ENCODE data around the gene GOLPH3. TPM values are rescaled to one million over a fixed set of nuclear protein-coding genes. Genes with fewer than 3 reads are reported as not detected.

Gene GOLPH3
- total and polyA plus RNA-seq, 9 donors = 54.2 to 88.9 (median 80.2) TPM

DNA sequence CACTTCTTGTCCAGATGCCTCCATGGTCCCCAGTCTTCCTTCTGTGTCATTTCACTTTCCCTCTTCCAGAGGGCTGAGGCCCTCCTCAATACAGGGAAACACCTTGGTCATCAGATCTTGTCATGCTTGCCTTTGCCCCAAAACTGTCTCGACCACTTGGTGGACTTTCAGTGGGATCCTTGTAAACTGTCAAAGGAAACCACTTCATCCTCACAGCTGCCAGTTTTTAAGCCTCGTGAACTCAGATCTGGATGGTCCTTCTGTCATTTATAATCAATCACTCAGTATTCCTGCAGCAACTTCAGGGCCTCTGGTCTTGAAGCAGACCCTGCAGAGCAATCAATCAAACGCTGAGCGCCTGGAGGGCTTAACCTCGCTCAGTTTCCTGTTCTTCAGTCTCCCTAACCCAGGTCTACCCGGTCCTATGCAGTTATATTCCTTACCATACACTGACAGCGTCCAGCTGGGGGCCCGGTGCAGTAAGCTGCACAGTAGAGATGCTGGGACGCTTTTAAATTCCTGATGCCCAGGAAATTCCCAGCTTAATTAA, 74.6 kb downstream of the GOLPH3 start:
- H3K4me1 ChIP-seq (ENCODE audit: insufficient read depth) = peaks cover 19% of the 10 kb centered on the region
- TF ChIP-seq, protein P1, sequence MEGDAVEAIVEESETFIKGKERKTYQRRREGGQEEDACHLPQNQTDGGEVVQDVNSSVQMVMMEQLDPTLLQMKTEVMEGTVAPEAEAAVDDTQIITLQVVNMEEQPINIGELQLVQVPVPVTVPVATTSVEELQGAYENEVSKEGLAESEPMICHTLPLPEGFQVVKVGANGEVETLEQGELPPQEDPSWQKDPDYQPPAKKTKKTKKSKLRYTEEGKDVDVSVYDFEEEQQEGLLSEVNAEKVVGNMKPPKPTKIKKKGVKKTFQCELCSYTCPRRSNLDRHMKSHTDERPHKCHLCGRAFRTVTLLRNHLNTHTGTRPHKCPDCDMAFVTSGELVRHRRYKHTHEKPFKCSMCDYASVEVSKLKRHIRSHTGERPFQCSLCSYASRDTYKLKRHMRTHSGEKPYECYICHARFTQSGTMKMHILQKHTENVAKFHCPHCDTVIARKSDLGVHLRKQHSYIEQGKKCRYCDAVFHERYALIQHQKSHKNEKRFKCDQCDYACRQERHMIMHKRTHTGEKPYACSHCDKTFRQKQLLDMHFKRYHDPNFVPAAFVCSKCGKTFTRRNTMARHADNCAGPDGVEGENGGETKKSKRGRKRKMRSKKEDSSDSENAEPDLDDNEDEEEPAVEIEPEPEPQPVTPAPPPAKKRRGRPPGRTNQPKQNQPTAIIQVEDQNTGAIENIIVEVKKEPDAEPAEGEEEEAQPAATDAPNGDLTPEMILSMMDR (IDR thresholded peaks at IDR 0.05) = no peak
- TF ChIP-seq POLR2A (IDR thresholded peaks at IDR 0.05) = no peak
- no peak for TF ChIP-seq EP300 (IDR thresholded peaks at IDR 0.05)
- no peak for DNase-seq
- H3K4me3 ChIP-seq = no peak overlapping the region
- H3K36me3 ChIP-seq = no peaks in the 10 kb centered on the region
- WGBS, 3 donors = 78 to 82% (median 81%) methylated on average over 9 of the region's 9 CpGs
- H3K27ac ChIP-seq = peak overlapping the region in 1 of 2 donors; percentile 63
- H3K27me3 ChIP-seq = no peaks in the 10 kb centered on the region
- no peaks in the 10 kb centered on the region for H3K9me3 ChIP-seq
- intact Hi-C loops (cut with DNase I) = loop anchor here in 3 of 4 donors (5.0 to 10.0 kb wide), 3 partner anchors 73 to 515 kb away; partner anchors contain the start of gene GOLPH3 (in 1 of the 3)

DNA sequence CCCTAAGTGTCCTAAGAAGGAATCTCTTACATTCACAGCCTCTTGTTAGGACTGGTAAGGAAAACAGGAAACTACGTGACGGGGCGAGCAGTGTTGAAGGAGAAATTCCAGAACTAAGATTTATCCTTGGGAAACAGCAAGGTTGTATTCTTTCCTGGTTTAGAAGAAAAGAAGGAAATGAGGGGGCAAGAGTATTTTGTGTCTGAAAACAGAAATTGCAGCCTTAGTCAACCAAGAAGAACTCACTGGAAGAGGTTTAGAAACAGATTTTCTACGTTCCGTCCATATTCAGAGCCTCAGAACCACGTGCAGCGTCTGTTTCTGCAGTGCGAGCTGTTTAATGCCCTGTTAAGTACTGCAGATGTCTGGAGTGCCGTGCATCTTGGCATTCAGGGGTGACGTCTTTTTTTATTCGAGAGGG, 75.2 kb downstream of the GOLPH3 start:
- no peak for DNase-seq
- no peaks in the 10 kb centered on the region for H3K36me3 ChIP-seq
- peaks cover 20% of the 10 kb centered on the region for H3K4me1 ChIP-seq (ENCODE audit: insufficient read depth)
- 11 to 30% (median 13%) methylated on average over 11 of the region's 11 CpGs for WGBS, 3 donors
- H3K27ac ChIP-seq = peak overlapping the region in 1 of 2 donors; percentile 63
- no peak for TF ChIP-seq POLR2A (IDR thresholded peaks at IDR 0.05)
- no peak for TF ChIP-seq EP300 (IDR thresholded peaks at IDR 0.05)
- TF ChIP-seq, protein P1 (IDR thresholded peaks at IDR 0.05) = no peak
- H3K9me3 ChIP-seq = no peaks in the 10 kb centered on the region
- H3K27me3 ChIP-seq = no peaks in the 10 kb centered on the region
- intact Hi-C loops (cut with DNase I) = loop anchor here in 3 of 4 donors (5.0 to 10.0 kb wide), 3 partner anchors 73 to 514 kb away; partner anchors contain the start of gene GOLPH3 (in 1 of the 3)
- H3K4me3 ChIP-seq = no peak overlapping the region

DNA sequence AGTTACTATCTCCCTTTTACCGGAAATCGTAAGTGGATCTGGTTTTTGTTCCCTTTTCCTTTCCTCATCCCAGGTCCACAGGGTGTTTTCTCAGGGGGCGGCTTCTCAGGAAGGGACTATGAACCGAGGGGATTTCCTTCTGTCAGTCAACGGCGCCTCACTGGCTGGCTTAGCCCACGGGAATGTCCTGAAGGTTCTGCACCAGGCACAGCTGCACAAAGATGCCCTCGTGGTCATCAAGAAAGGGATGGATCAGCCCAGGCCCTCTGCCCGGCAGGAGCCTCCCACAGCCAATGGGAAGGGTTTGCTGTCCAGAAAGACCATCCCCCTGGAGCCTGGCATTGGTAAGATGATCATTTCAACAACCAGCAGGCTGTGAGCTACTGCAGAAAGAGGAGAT, 75.8 kb downstream of the GOLPH3 start:
- intact Hi-C loops (cut with DNase I) = loop anchor here in 3 of 4 donors (5.0 to 10.0 kb wide), 3 partner anchors 74 to 513 kb away; partner anchors contain the start of gene GOLPH3 (in 1 of the 3)
- TF ChIP-seq, protein P1 (IDR thresholded peaks at IDR 0.05) = no peak
- TF ChIP-seq POLR2A (IDR thresholded peaks at IDR 0.05) = no peak
- no peak for TF ChIP-seq EP300 (IDR thresholded peaks at IDR 0.05)
- 51 to 61% (median 59%) methylated on average over 9 of the region's 9 CpGs for WGBS, 3 donors
- Histone ChIP-seq H3K36me3 (no peaks in the 10 kb centered on the region), H3K27me3 (no peaks in the 10 kb centered on the region), H3K4me3 (no peak overlapping the region), H3K9me3 (no peaks in the 10 kb centered on the region), H3K4me1 (ENCODE audit: insufficient read depth) (peaks cover 20% of the 10 kb centered on the region), H3K27ac (peak overlapping the region; percentile 34 to 63)
- no peak for DNase-seq

DNA sequence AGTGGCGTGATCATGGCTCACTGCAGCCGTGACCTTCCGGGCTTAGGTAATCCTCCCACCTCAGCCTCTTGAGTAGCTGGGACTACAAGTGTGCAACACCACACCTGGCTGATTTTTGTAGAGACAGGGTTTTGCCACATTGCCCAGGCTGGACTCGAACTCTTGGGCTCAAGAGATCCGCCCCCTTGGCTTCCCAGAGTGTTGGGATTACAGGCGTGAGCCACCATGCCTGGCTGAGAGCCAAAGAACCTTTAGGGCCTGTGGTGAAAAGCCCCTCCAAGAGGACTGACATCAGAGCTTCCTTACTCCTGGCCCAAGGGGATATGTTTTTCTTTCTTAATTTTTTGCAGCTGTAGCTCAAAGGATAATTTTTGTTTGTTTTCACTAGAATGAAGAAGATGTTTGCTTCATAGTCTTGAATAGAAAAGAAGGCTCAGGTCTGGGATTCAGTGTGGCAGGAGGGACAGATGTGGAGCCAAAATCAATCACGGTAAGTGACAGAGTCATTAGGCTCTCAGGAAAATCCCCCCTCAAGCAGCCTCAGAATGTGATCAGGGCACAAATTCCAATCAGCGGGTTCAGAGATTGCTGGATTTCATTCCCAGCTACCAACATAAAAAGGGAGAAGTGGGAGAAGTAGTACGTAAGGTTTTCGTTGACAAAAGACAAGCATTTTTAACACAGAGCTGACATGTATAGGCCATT, 77.1 kb downstream of the GOLPH3 start:
- Histone ChIP-seq H3K27ac (peak overlapping the region in 1 of 2 donors; percentile 63), H3K27me3 (no peaks in the 10 kb centered on the region), H3K9me3 (no peaks in the 10 kb centered on the region), H3K4me1 (ENCODE audit: insufficient read depth) (peaks cover 21% of the 10 kb centered on the region), H3K4me3 (no peak overlapping the region), H3K36me3 (no peaks in the 10 kb centered on the region)
- intact Hi-C loops (cut with DNase I) = loop anchor here in 3 of 4 donors (5.0 to 10.0 kb wide), 3 partner anchors 75 to 512 kb away; partner anchors contain the start of gene GOLPH3 (in 1 of the 3)
- 75 to 83% (median 81%) methylated on average over 10 of the region's 10 CpGs for WGBS, 3 donors
- TF ChIP-seq POLR2A (IDR thresholded peaks at IDR 0.05) = no peak
- TF ChIP-seq, protein P1 (IDR thresholded peaks at IDR 0.05) = no peak
- TF ChIP-seq EP300 (IDR thresholded peaks at IDR 0.05) = no peak
- no peak for DNase-seq

Data from ovary (tissue), 9 donors.